Body of pancreas (tissue), 4 donors: ENCODE data around the gene EOLA2. TPM values are rescaled to one million over a fixed set of nuclear protein-coding genes. Genes with fewer than 3 reads are reported as not detected.
"Not testable (repeated sequence)": the region's sequence is repeated elsewhere in the genome, so short reads cannot be mapped to it uniquely, and the experiment has no call there.

ENCODE experiments used
- ATAC-seq: fragments of 150-250 bp; one replicate; pipeline ENCODE4 v1.9.1; 2016
- DNase-seq, 4 donors: peaks; one replicate each; pipeline ENCODE4 v3.0.0-alpha.2; 2019
- H3K27ac ChIP-seq, 4 donors: fragments of 200-600 bp; sonication (generic); 1 replicate in 3 of 4; 2 replicates in 1 of 4; pipeline versions ENCODE4 v1.5.1 to v1.6.1; 2016 to 2019; ENCODE audit warnings: mild to moderate bottlenecking in 1 of 4, mixed read lengths in 1 of 4, moderate library complexity in 1 of 4
- H3K27me3 ChIP-seq, 2 donors: fragments of 200-600 bp; sonication (generic); one replicate each; pipeline ENCODE4 v1.6.0; 2016; ENCODE audit warnings: mild to moderate bottlenecking in 1 of 2
- H3K36me3 ChIP-seq, 2 donors: fragments of 200-600 bp; sonication (generic); replicated peaks in 1 of 2; 2 replicates each; pipeline ENCODE4 v1.5.1; 2016; ENCODE audit warnings: low read depth in 2 of 2; ENCODE audit not compliant: insufficient read depth in 1 of 2
- H3K4me1 ChIP-seq: fragments of 200-600 bp; sonication (generic); one replicate; pipeline ENCODE4 v1.6.0; 2016
- H3K4me3 ChIP-seq, 2 donors: fragments of 200-600 bp; sonication (generic); 1 replicate in 1 of 2; 2 replicates in 1 of 2; pipeline ENCODE4 v1.5.1; 2016 to 2019
- H3K9me3 ChIP-seq, 3 donors: fragments of 200-600 bp; sonication (generic); 1 replicate in 2 of 3; 2 replicates in 1 of 3; pipeline ENCODE4 v1.5.1; 2016
- POLR2A ChIP-seq, 3 donors: fragments of 450-650 bp; IDR thresholded peaks; one replicate each; pipeline ENCODE4 v1.6.1; 2016; ENCODE audit warnings: antibody characterized with exemption in 3 of 3, mild to moderate bottlenecking in 2 of 3
- WGBS, 2 donors: methylation state at CpG; one replicate each; pipeline ENCODE4 v1.1.5; 2017; 5-methylcytosine and 5-hydroxymethylcytosine counted together
- intact Hi-C: fragments of 100-400 bp; cut with DNase I; formaldehyde crosslinking; loops from one replicate; pipeline ENCODE4 v1.15.1; 2023
- total RNA-seq, 2 donors: library from RNA; depleted of rRNA; stranded (reverse); fragments of >200 nt; gene quantifications; one replicate each; pipeline ENCODE4 v1.1.0, GENCODE V29; 2016
- TF ChIP-seq, protein P1 (sequence below), 7 experiments: fragments of 450-650 bp in 4 of 7; fragments of 200-600 bp in 3 of 7; sonication (generic) in 3 of 7; IDR thresholded peaks; one replicate each; pipeline ENCODE4 v1.5.1; 2016 to 2019; ENCODE audit warnings: antibody characterized with exemption in 7 of 7

Gene EOLA2
- total RNA-seq, 2 donors from 2014 or later: 13.2 to 15.0 TPM

DNA sequence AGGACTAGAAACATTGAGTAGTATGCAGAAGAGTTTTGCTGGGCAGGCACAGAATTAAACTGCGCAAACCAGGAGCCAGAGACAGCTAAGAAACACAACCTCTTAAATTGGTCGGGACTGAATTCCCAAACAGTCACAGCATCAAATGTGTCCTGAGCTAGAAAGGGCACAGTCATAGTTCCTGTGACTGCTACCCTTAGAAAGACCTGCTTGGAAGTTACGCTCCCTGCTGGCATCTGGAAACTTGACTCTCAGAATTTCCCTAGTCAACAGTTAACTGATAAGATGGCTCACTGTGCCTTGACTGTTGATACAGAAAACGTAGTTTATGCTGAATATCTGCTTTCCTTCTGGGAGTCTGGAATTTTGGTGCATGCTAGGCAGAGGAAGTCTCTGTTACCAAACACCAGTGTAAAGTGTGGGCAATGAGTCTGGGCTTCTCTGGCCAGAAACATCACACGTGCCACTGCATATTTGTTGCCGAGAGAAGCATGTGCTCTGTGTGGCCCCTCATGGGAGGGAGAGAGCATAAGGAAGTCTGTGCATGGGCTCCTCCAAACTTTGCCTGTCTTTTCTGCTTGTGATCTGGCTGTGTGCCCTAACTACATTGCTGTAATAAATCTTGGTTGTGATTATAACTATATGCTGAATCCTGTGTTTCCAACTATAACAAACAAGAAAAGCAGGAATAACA, 11.6 kb upstream of the EOLA2 start:
- TF ChIP-seq, protein P1, sequence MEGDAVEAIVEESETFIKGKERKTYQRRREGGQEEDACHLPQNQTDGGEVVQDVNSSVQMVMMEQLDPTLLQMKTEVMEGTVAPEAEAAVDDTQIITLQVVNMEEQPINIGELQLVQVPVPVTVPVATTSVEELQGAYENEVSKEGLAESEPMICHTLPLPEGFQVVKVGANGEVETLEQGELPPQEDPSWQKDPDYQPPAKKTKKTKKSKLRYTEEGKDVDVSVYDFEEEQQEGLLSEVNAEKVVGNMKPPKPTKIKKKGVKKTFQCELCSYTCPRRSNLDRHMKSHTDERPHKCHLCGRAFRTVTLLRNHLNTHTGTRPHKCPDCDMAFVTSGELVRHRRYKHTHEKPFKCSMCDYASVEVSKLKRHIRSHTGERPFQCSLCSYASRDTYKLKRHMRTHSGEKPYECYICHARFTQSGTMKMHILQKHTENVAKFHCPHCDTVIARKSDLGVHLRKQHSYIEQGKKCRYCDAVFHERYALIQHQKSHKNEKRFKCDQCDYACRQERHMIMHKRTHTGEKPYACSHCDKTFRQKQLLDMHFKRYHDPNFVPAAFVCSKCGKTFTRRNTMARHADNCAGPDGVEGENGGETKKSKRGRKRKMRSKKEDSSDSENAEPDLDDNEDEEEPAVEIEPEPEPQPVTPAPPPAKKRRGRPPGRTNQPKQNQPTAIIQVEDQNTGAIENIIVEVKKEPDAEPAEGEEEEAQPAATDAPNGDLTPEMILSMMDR (IDR thresholded peaks at IDR 0.05): peak in 2 of 7 experiments; percentile 9 to 22
- TF ChIP-seq POLR2A (IDR thresholded peaks at IDR 0.05): no peak
- intact Hi-C loops: no loop called here
- ATAC-seq (peak; percentile 64), DNase-seq (no peak)
- Histone ChIP-seq H3K27ac (peak overlapping the region in 1 of 4 donors; percentile 25), H3K4me3 (no peak overlapping the region), H3K27me3 (no peaks in the 10 kb centered on the region), H3K9me3 (no peaks in the 10 kb centered on the region), H3K36me3 (no peaks in the 10 kb centered on the region), H3K4me1 (peaks cover 17% of the 10 kb centered on the region)
- 21 to 51% methylated on average over 5 to 6 of the region's 6 CpGs for WGBS, 2 donors

DNA sequence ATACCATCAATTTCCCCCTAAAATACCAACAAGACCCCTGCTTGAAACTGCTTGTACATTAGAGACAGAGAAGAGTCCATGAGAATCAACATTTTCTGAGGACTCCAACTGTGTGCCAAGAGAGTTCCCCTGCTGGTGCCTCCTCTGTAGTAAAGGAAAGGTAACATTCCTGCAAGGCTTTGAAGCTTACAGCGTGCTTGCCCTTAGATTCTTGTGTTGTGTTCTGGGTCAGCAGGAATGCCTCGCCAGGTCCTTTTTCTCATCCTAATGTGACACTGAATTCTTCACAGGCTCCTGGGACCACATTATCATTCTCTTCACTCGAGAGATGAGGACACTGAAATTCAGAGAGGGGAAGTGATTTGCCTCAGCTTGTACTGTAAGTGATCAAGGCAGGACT, 9.7 kb upstream of the EOLA2 start:
- WGBS, 2 donors: 86 to 100% methylated on average over 1 to 3 of the region's 3 CpGs

DNA sequence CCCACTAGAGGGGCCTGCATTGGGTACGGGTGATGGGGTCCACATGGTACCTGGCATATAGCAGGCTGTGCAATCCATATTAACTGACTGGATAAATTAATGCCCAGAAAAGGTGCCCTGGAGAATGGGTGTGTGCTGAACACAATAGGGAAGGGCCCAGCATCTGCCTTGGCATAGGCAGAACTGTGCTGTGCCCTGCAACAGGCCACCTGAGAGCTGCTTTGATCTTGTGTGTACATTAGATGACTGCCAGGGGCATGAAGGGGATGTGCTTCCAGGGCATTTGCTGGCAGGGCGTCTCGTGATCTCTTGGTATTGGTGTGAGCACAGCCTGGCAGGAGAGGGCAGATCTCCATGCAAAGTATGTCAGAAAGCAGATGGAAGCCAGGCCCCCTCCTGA, 8.6 kb upstream of the EOLA2 start:
- DNase-seq, H3K36me3 ChIP-seq, ATAC-seq, intact Hi-C loops, H3K9me3 ChIP-seq, H3K27me3 ChIP-seq, H3K27ac ChIP-seq, H3K4me3 ChIP-seq: not testable (repeated sequence)
- peaks cover 17% of the 10 kb centered on the region for H3K4me1 ChIP-seq
- no CpG with 5 or more reads among the region's 3 CpGs for WGBS, 2 donors

More for the DNA sequence above, 9.7 kb upstream of the EOLA2 start:
- no peaks in the 10 kb centered on the region for H3K36me3 ChIP-seq
- TF ChIP-seq POLR2A (IDR thresholded peaks at IDR 0.05): no peak
- TF ChIP-seq, protein P1 (IDR thresholded peaks at IDR 0.05): no peak
- ATAC-seq: no peak
- no peaks in the 10 kb centered on the region for H3K9me3 ChIP-seq
- H3K4me1 ChIP-seq: peaks cover 17% of the 10 kb centered on the region
- no peak overlapping the region for H3K27ac ChIP-seq
- H3K4me3 ChIP-seq: no peak overlapping the region
- DNase-seq: no peak
- intact Hi-C loops: no loop called here
- no peaks in the 10 kb centered on the region for H3K27me3 ChIP-seq

DNA sequence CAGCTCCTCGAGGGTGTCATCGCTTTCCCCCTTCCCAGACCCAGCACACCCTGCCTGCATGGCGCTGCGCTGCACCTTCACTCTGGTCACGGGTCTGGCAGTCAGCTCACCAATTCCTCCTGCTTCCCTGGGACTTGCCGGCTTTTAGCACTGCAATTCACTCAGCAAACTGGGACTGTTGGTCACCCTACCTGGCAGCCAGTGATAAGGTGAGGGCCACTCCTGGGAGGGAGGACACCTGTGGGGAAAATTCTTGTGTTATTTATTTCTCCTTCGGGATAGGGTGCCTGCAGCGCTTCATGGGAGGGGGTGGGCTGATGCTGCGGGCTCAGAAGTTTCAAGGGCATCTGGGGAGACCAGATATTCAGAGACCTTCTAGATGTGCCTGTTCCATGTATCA, 7.5 kb upstream of the EOLA2 start:
- DNase-seq (peak in 1 of 4 donors; percentile 46), ATAC-seq (peak; percentile 41)
- H3K4me1 ChIP-seq: peaks cover 17% of the 10 kb centered on the region
- H3K27me3 ChIP-seq, H3K9me3 ChIP-seq, H3K36me3 ChIP-seq, intact Hi-C loops, H3K4me3 ChIP-seq: not testable (repeated sequence)
- WGBS, 2 donors: 40 to 55% methylated on average over 2 to 4 of the region's 9 CpGs
- peak overlapping the region in 1 of 4 donors; percentile 21 for H3K27ac ChIP-seq

DNA sequence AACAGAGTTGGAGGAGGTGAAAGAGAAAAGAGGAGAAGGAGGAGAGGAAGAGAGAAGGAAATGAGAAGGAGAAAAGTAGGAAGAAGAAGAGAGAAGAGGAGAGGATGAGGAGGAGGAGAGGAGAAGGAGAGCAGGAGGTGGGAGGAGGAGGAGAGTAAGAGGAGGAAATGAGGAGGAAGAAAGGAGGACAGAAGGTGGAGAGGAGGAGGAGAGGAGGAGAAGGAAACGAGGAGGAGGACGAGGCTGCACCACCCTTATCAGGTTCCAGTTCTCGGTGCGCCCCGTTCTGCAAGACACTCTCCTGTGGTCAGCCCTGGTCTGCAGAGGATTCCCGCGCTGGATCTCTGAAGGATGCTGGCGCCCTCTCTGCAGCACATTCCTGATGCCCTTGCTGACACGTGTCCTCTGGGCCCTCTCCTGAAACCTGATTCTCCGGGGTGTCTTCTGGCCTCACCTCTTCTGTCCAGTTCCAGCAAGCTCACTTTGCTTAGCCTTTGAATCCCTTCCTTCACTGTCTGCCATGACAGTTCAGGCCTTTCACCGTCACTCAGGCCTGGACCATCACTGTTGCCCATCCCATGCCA, 6.9 kb upstream of the EOLA2 start:
- H3K36me3 ChIP-seq, H3K9me3 ChIP-seq, intact Hi-C loops, DNase-seq, ATAC-seq, H3K27me3 ChIP-seq, H3K4me3 ChIP-seq: not testable (repeated sequence)
- H3K4me1 ChIP-seq: peaks cover 15% of the 10 kb centered on the region
- H3K27ac ChIP-seq: peak overlapping the region in 1 of 4 donors; percentile 21
- WGBS, 2 donors: 57 to 78% methylated on average over 5 to 11 of the region's 11 CpGs

DNA sequence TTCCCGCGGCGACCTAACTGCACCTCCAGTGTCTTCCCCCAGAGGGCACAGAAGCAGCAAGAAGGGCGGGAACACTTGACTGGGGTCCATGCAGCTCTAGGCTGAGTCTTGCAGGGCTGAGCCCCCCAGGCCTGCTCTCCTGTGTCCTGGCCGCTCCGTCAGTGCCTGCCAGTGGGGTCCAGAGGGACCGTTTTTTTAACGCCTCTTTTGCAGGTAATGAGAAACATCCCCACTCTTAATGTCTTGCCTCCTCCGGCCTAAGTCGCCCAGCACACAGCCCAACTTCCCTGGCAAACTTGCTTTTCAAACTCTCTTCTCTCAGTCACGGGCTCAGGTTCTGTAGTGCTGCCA, 2.4 kb upstream of the EOLA2 start:
- Histone ChIP-seq H3K4me1 (peaks cover 15% of the 10 kb centered on the region), H3K27ac (peak overlapping the region in 1 of 4 donors; percentile 93)
- H3K36me3 ChIP-seq, H3K9me3 ChIP-seq, ATAC-seq, H3K4me3 ChIP-seq, DNase-seq, intact Hi-C loops, H3K27me3 ChIP-seq: not testable (repeated sequence)
- TF ChIP-seq, protein P1 (IDR thresholded peaks at IDR 0.05): peak in 6 of 7 experiments; percentile 15 to 74 (median 64)
- 0% methylated on average over 8 of the region's 11 CpGs; no CpG with 5 or more reads in 1 of the 2 donors for WGBS, 2 donors
